Gastrocnemius medialis (tissue), 4 donors: Measurements from ENCODE around the gene UBE2V1.

Source experiments
- CTCF ChIP-seq, 5 experiments: fragments of 450-650 bp in 3 of 5; fragments of 200-600 bp in 2 of 5; sonication (generic) in 2 of 5; IDR thresholded peaks in 4 of 5; conservative IDR thresholded peaks in 1 of 5; 1 replicate in 4 of 5; 2 replicates in 1 of 5; pipeline ENCODE4 v1.5.1; 2016 to 2019; ENCODE audit warnings: antibody characterized with exemption in 5 of 5, mild to moderate bottlenecking in 3 of 5, moderate library complexity in 3 of 5
- POLR2A ChIP-seq, 2 donors: fragments of 450-650 bp; IDR thresholded peaks; one replicate each; pipeline ENCODE4 v1.6.1; 2017; ENCODE audit warnings: antibody characterized with exemption in 2 of 2, mild to moderate bottlenecking in 2 of 2, moderate library complexity in 2 of 2

- TF ChIP-seq CTCF (IDR thresholded peaks at IDR 0.05 in 4 of 5, conservative IDR thresholded peaks at IDR 0.05 in 1 of 5), result no peak
- no peak for TF ChIP-seq POLR2A (IDR thresholded peaks at IDR 0.05)
Measured at GRCh38 chr20:50093240-50093639, 19.7 kb downstream of the UBE2V1 start.
